Astrocyte (in vitro differentiated cells and primary cell): ENCODE measurements around the gene MED12L. TPM values are rescaled to one million over a fixed set of nuclear protein-coding genes. Genes with fewer than 3 reads are reported as not detected.

Experiments used
- DNase-seq: peaks from one replicate; pipeline ENCODE4 v3.0.0-alpha.2; 2010; ENCODE audit warnings: low read depth
- FAIRE-seq: peaks from 2 replicates; lab custom pipeline; 2011; peaks lifted over from hg19 to GRCh38; lab: Jason Lieb, UNC
- H2AFZ ChIP-seq: 2 replicates; pipeline ENCODE4 v1.6.0; 2012; ENCODE audit warnings: low read depth, low read length, inconsistent platforms
- H3K27ac ChIP-seq: 2 replicates; pipeline ENCODE4 v1.5.1; 2011; ENCODE audit warnings: low read depth, low read length, inconsistent platforms
- H3K27me3 ChIP-seq: 2 replicates; pipeline ENCODE4 v1.6.0; 2011; ENCODE audit warnings: low read length, inconsistent platforms; ENCODE audit not compliant: insufficient read depth
- H3K36me3 ChIP-seq: 2 replicates; pipeline ENCODE4 v1.5.1; 2011; ENCODE audit warnings: low read length, inconsistent platforms; ENCODE audit not compliant: insufficient read depth
- H3K4me1 ChIP-seq: 2 replicates; pipeline ENCODE4 v1.5.1; 2011; ENCODE audit warnings: low read length, inconsistent platforms; ENCODE audit not compliant: insufficient read depth
- H3K4me2 ChIP-seq: 2 replicates; pipeline ENCODE4 v1.6.0; 2012; ENCODE audit warnings: low read length, inconsistent platforms
- H3K4me3 ChIP-seq: 2 replicates; pipeline ENCODE4 v1.5.1; 2011; ENCODE audit warnings: low read depth, mild to moderate bottlenecking, low read length, inconsistent platforms; ENCODE audit not compliant: insufficient read depth
- H3K79me2 ChIP-seq: 2 replicates; pipeline ENCODE4 v1.6.0; 2012; ENCODE audit warnings: mild to moderate bottlenecking, low read length, inconsistent platforms; ENCODE audit not compliant: insufficient read depth
- H3K9ac ChIP-seq: 2 replicates; pipeline ENCODE4 v1.6.0; 2012; ENCODE audit warnings: mild to moderate bottlenecking, low read length, inconsistent platforms
- H3K9me3 ChIP-seq: 2 replicates; pipeline ENCODE4 v1.5.1; 2012; ENCODE audit warnings: low read depth, mild to moderate bottlenecking, low read length, inconsistent platforms; ENCODE audit not compliant: insufficient read depth
- H4K20me1 ChIP-seq: 2 replicates; pipeline ENCODE4 v1.6.0; 2012; ENCODE audit warnings: low read length, inconsistent platforms; ENCODE audit not compliant: insufficient read depth
- H3K27ac Mint-ChIP-seq: one replicate; pipeline ENCODE4 v1.8.0; 2021; ENCODE audit warnings: mild to moderate bottlenecking, mixed read lengths; ENCODE audit not compliant: unreplicated experiment
- H3K27me3 Mint-ChIP-seq: one replicate; pipeline ENCODE4 v1.8.0; 2021; ENCODE audit warnings: low read depth, mixed read lengths; ENCODE audit not compliant: unreplicated experiment
- H3K36me3 Mint-ChIP-seq: one replicate; pipeline ENCODE4 v1.8.0; 2021; ENCODE audit warnings: low read depth, mixed read lengths; ENCODE audit not compliant: unreplicated experiment
- H3K4me1 Mint-ChIP-seq: one replicate; pipeline ENCODE4 v1.8.0; 2021; ENCODE audit warnings: low read depth, mixed read lengths; ENCODE audit not compliant: unreplicated experiment
- H3K4me3 Mint-ChIP-seq: one replicate; pipeline ENCODE4 v1.8.0; 2021; ENCODE audit warnings: mild to moderate bottlenecking, moderate library complexity, mixed read lengths; ENCODE audit not compliant: unreplicated experiment
- H3K9me3 Mint-ChIP-seq: one replicate; pipeline ENCODE4 v1.8.0; 2021; ENCODE audit warnings: mild to moderate bottlenecking, mixed read lengths; ENCODE audit not compliant: unreplicated experiment
- EZH2 ChIP-seq: IDR thresholded peaks from 2 replicates; pipeline ENCODE4 v1.6.1; 2012; ENCODE audit warnings: mild to moderate bottlenecking, low read length, inconsistent platforms; ENCODE audit not compliant: insufficient read depth
- total RNA-seq: library from RNA; stranded (reverse); gene quantifications from 2 replicates; pipeline ENCODE4 v1.2.1, GENCODE V29; 2021
- TF ChIP-seq, protein P1 (sequence below): IDR thresholded peaks from 2 replicates; pipeline ENCODE4 v1.5.1; 2011; ENCODE audit warnings: low read depth, mild to moderate bottlenecking, inconsistent platforms, low read length, moderate library complexity; ENCODE audit not compliant: insufficient read depth

MED12L gene
- total RNA-seq, 1 donor from 2014 or later = 8.2 TPM

DNA sequence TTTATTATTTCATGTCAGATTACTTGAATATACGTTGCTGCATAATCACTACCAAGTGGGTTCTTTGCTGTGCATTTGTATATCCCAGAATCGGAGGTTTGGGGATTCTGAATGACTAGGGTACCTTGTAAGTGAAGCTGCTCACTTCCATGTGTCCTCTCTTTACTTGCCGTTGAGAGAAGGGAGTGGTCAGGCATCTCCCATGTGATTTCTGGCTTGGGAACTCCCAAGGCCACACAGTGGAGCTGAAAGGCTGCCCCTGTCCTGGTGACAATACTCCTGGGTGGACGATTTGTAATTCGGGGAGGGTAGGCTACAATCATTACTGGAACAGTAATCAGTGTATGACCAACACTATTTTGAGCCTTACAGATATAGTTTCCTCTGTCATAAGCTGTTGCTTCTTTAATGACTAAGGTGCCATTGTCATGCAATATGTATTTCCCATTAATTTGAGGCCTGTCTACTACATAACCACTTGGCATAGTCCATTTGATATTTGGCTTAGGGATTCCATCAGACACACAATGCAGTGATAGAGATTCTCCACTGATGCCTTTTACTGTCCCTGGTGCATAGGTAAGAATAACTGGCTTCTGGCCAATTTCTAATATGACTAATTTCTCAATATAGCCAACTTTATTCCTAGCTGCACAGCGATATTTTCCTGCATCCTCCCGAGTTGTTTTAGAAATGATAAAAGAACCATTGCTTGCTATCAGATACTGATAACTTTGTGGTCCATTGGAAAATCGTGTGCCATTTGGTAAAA is 351.4 kb downstream of the MED12L start:
- H3K4me1 Mint-ChIP-seq = peaks cover 19% of the 10 kb centered on the region
- no peak overlapping the region for H2AFZ ChIP-seq

DNA sequence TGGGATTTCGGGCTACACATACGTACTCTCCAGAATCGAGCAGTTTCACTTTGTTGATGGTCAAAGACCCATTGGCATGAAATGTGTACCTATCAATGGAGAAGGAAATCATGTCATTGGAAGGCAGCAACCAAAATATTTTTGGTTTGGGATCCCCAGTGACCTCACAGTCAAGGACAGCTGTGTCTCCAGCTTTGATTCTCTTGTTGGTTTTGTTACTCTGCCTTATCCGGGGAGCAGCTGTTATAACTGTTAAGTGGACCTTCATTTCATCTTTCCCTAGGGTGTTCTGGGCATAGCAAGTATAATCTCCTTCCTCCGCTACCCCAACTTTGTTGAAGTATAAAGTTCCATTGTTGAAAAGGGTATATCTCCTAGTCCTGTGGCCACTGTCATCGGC is 352.4 kb downstream of the MED12L start:
- H3K27ac Mint-ChIP-seq = no peak overlapping the region
- H3K4me2 ChIP-seq = no peak overlapping the region
- H3K27me3 Mint-ChIP-seq = no peaks in the 10 kb centered on the region
- peaks cover 21% of the 10 kb centered on the region for H3K4me1 ChIP-seq
- no peak overlapping the region for H2AFZ ChIP-seq
- FAIRE-seq (no peak), DNase-seq (no peak)
- H3K9me3 ChIP-seq = no peaks in the 10 kb centered on the region
- H3K9ac ChIP-seq = no peak overlapping the region
- no peak overlapping the region for H3K4me3 ChIP-seq
- peaks cover 11% of the 10 kb centered on the region for H3K4me1 Mint-ChIP-seq
- H3K36me3 Mint-ChIP-seq = no peaks in the 10 kb centered on the region
- H3K36me3 ChIP-seq = no peaks in the 10 kb centered on the region
- no peaks in the 10 kb centered on the region for H4K20me1 ChIP-seq
- no peaks in the 10 kb centered on the region for H3K27me3 ChIP-seq
- no peak overlapping the region for H3K4me3 Mint-ChIP-seq
- TF ChIP-seq EZH2 = no peak
- TF ChIP-seq, protein P1, sequence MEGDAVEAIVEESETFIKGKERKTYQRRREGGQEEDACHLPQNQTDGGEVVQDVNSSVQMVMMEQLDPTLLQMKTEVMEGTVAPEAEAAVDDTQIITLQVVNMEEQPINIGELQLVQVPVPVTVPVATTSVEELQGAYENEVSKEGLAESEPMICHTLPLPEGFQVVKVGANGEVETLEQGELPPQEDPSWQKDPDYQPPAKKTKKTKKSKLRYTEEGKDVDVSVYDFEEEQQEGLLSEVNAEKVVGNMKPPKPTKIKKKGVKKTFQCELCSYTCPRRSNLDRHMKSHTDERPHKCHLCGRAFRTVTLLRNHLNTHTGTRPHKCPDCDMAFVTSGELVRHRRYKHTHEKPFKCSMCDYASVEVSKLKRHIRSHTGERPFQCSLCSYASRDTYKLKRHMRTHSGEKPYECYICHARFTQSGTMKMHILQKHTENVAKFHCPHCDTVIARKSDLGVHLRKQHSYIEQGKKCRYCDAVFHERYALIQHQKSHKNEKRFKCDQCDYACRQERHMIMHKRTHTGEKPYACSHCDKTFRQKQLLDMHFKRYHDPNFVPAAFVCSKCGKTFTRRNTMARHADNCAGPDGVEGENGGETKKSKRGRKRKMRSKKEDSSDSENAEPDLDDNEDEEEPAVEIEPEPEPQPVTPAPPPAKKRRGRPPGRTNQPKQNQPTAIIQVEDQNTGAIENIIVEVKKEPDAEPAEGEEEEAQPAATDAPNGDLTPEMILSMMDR = no peak
- H3K9me3 Mint-ChIP-seq = no peaks in the 10 kb centered on the region
- no peak overlapping the region for H3K27ac ChIP-seq
- no peaks in the 10 kb centered on the region for H3K79me2 ChIP-seq

More for the DNA sequence above, 351.4 kb downstream of the MED12L start:
- Histone ChIP-seq H3K4me1 (peaks cover 27% of the 10 kb centered on the region), H3K27ac (no peak overlapping the region), H3K79me2 (no peaks in the 10 kb centered on the region), H3K4me3 (no peak overlapping the region), H3K27me3 (no peaks in the 10 kb centered on the region), H3K36me3 (no peaks in the 10 kb centered on the region), H3K9ac (no peak overlapping the region), H4K20me1 (no peaks in the 10 kb centered on the region), H3K9me3 (no peaks in the 10 kb centered on the region), H3K4me2 (no peak overlapping the region)
- no peak overlapping the region for H3K4me3 Mint-ChIP-seq
- DNase-seq (no peak), FAIRE-seq (no peak)
- H3K36me3 Mint-ChIP-seq = no peaks in the 10 kb centered on the region
- no peak overlapping the region for H3K27ac Mint-ChIP-seq
- TF ChIP-seq EZH2 = no peak
- TF ChIP-seq, protein P1 = no peak
- no peaks in the 10 kb centered on the region for H3K27me3 Mint-ChIP-seq
- H3K9me3 Mint-ChIP-seq = no peaks in the 10 kb centered on the region

DNA sequence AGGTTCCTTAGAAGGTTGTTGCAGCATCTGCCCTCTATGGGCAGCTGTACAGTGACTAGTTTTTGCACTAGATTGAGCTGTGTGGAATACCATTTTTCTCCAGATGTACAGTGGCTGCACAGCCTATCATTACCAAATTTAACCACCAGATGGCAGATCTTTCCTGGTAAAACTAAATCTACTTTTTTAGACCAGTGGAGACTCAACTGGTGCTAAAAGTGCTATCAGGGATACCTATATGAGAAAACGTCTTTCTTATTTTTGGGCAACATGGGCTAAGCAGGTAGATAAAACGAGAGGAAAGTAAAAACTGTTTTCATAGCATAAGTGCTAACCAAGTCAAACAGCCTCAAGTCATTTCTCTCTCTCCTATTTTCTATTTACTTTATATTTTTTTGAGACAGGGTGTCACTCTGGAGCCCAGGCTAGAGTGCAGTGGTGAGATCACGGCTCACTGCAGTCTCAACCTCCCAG is 354.2 kb downstream of the MED12L start:
- Histone ChIP-seq H3K27ac (no peak overlapping the region), H4K20me1 (no peaks in the 10 kb centered on the region), H3K4me1 (peaks cover 7% of the 10 kb centered on the region), H3K4me2 (no peak overlapping the region), H2AFZ (no peak overlapping the region), H3K4me3 (no peak overlapping the region), H3K79me2 (no peaks in the 10 kb centered on the region), H3K9ac (no peak overlapping the region), H3K27me3 (no peaks in the 10 kb centered on the region), H3K9me3 (no peaks in the 10 kb centered on the region), H3K36me3 (no peaks in the 10 kb centered on the region)
- no peaks in the 10 kb centered on the region for H3K36me3 Mint-ChIP-seq
- H3K27ac Mint-ChIP-seq = no peak overlapping the region
- FAIRE-seq = peak; percentile 80
- H3K4me3 Mint-ChIP-seq = no peak overlapping the region
- peak; percentile 40 for DNase-seq
- peaks cover 6% of the 10 kb centered on the region for H3K4me1 Mint-ChIP-seq
- no peaks in the 10 kb centered on the region for H3K27me3 Mint-ChIP-seq
- TF ChIP-seq, protein P1 = peak; percentile 82
- TF ChIP-seq EZH2 = no peak
- no peaks in the 10 kb centered on the region for H3K9me3 Mint-ChIP-seq
